Epithelial cell of prostate (primary cell): ENCODE measurements around the gene COL27A1.
A peak's percentile ranks its signal among the peaks of the same experiment; 100 is the strongest.

Experiments
- DNase-seq: peaks from one replicate; pipeline ENCODE4 v3.0.0-alpha.2; 2011; ENCODE audit warnings: low read depth, low spot score
- H3K27ac ChIP-seq: fragments of 450-650 bp; 2 replicates; pipeline ENCODE4 v1.5.1; 2017; ENCODE audit warnings: mild to moderate bottlenecking

COL27A1 gene

GRCh38 chr9:114155263-114155994 lies at the start of gene COL27A1:
Gene COL27A1 (plus strand): TSS chr9:114155537. CDS start chr9:114155951, 414 bp downstream.
- peak within 1 kb of the TSS; percentile 49 for H3K27ac ChIP-seq
- DNase-seq: no peak

- no peak overlapping the region for H3K27ac ChIP-seq
- DNase-seq: no peak
Measured at GRCh38 chr9:114107286-114108001, 47.9 kb upstream of the COL27A1 start.

- no peak overlapping the region for H3K27ac ChIP-seq
- DNase-seq: peak; percentile 22
Measured at GRCh38 chr9:114108016-114108833, 47.1 kb upstream of the COL27A1 start.

GRCh38 chr9:114109124-114109523 lies 46.2 kb upstream of the COL27A1 start:
- no peak overlapping the region for H3K27ac ChIP-seq
- no peak for DNase-seq

- no peak overlapping the region for H3K27ac ChIP-seq
- no peak for DNase-seq
Measured at GRCh38 chr9:114110180-114110579, 45.2 kb upstream of the COL27A1 start.

- no peak overlapping the region for H3K27ac ChIP-seq
- no peak for DNase-seq
Measured at GRCh38 chr9:114112325-114112724, 43.0 kb upstream of the COL27A1 start.

- DNase-seq: no peak
- no peak overlapping the region for H3K27ac ChIP-seq
Measured at GRCh38 chr9:114112778-114113584, 42.4 kb upstream of the COL27A1 start.

GRCh38 chr9:114114364-114114763 lies 41.0 kb upstream of the COL27A1 start:
- DNase-seq: no peak
- no peak overlapping the region for H3K27ac ChIP-seq

- no peak for DNase-seq
- no peak overlapping the region for H3K27ac ChIP-seq
Measured at GRCh38 chr9:114115654-114116125, 39.6 kb upstream of the COL27A1 start.

GRCh38 chr9:114116126-114116747 lies 39.1 kb upstream of the COL27A1 start:
- no peak for DNase-seq
- H3K27ac ChIP-seq: no peak overlapping the region

- H3K27ac ChIP-seq: no peak overlapping the region
- no peak for DNase-seq
Measured at GRCh38 chr9:114117614-114117995, 37.7 kb upstream of the COL27A1 start.

GRCh38 chr9:114117996-114118830 lies 37.1 kb upstream of the COL27A1 start:
- H3K27ac ChIP-seq: no peak overlapping the region
- DNase-seq: no peak

- no peak for DNase-seq
Measured at GRCh38 chr9:114119242-114120191, 35.8 kb upstream of the COL27A1 start.

GRCh38 chr9:114120192-114121014 lies 34.9 kb upstream of the COL27A1 start:
- no peak for DNase-seq

More at GRCh38 chr9:114119242-114120191, 35.8 kb upstream of the COL27A1 start:
- no peak overlapping the region for H3K27ac ChIP-seq

GRCh38 chr9:114121227-114122135 lies 33.9 kb upstream of the COL27A1 start:
- no peak overlapping the region for H3K27ac ChIP-seq
- no peak for DNase-seq

More at GRCh38 chr9:114120192-114121014, 34.9 kb upstream of the COL27A1 start:
- no peak overlapping the region for H3K27ac ChIP-seq
